Fibroblast of skin of back (primary cell): ENCODE data around the gene SMARCAL1. TPM values are rescaled to one million over a fixed set of nuclear protein-coding genes. Genes with fewer than 3 reads are reported as not detected.
A peak's percentile ranks its signal among the peaks of the same experiment; 100 is the strongest.
"Not testable (repeated sequence)": the region's sequence is repeated elsewhere in the genome, so short reads cannot be mapped to it uniquely, and the experiment has no call there.

Source experiments
- DNase-seq: peaks from one replicate; pipeline ENCODE4 v3.0.0-alpha.2; 2013
- polyA plus RNA-seq, 2 experiments: library from polyadenylated mRNA; unstranded; fragments of 120-200 nt; gene quantifications; one replicate each; pipeline ENCODE4 v1.2.1, GENCODE V29; 2013; ENCODE audit not compliant: insufficient read length in 2 of 2

The SMARCAL1 gene
- polyA plus RNA-seq (2013, experiment 1 of 2; ENCODE audit: insufficient read length), result 24.4 TPM
- 21.8 TPM for polyA plus RNA-seq (2013, experiment 2 of 2; ENCODE audit: insufficient read length)

- peak; percentile 98 for DNase-seq
Observed at GRCh38 chr2:216412022-216412999, at the start of gene SMARCAL1. Gene SMARCAL1, plus strand, starts transcription at chr2:216412484. Its CDS starts 2,221 bp downstream, at chr2:216414705.

GRCh38 chr2:216362730-216363129, 49.6 kb upstream of the SMARCAL1 start:
- DNase-seq, result peak; percentile 89

- DNase-seq, result no peak
Observed at GRCh38 chr2:216363221-216363620, 49.1 kb upstream of the SMARCAL1 start.

GRCh38 chr2:216365518-216365917, 46.8 kb upstream of the SMARCAL1 start:
- no peak for DNase-seq

GRCh38 chr2:216366777-216367471, 45.4 kb upstream of the SMARCAL1 start:
- DNase-seq, result no peak

- no peak for DNase-seq
Observed at GRCh38 chr2:216369821-216370220, 42.5 kb upstream of the SMARCAL1 start.

- DNase-seq, result no peak
Observed at GRCh38 chr2:216370961-216371712, 41.1 kb upstream of the SMARCAL1 start.

- peak; percentile 90 for DNase-seq
Observed at GRCh38 chr2:216371721-216372702, 40.3 kb upstream of the SMARCAL1 start, which contains the start of gene MARCHF4. Gene MARCHF4, minus strand, starts transcription at chr2:216372483. Its CDS starts 2,223 bp downstream, at chr2:216370260.

GRCh38 chr2:216372761-216373291, 39.5 kb upstream of the SMARCAL1 start:
- peak; percentile 97 for DNase-seq

- peak; percentile 58 for DNase-seq
Observed at GRCh38 chr2:216373896-216374295, 38.4 kb upstream of the SMARCAL1 start.

GRCh38 chr2:216375286-216375685, 37.0 kb upstream of the SMARCAL1 start:
- no peak for DNase-seq

- no peak for DNase-seq
Observed at GRCh38 chr2:216379977-216380376, 32.3 kb upstream of the SMARCAL1 start.

GRCh38 chr2:216384409-216384808, 27.9 kb upstream of the SMARCAL1 start:
- not testable (repeated sequence) for DNase-seq

- no peak for DNase-seq
Observed at GRCh38 chr2:216385478-216385877, 26.8 kb upstream of the SMARCAL1 start.

GRCh38 chr2:216387262-216387661, 25.0 kb upstream of the SMARCAL1 start:
- DNase-seq, result no peak

- no peak for DNase-seq
Observed at GRCh38 chr2:216388046-216388884, 24.0 kb upstream of the SMARCAL1 start.

GRCh38 chr2:216389570-216389969, 22.7 kb upstream of the SMARCAL1 start:
- peak; percentile 19 for DNase-seq

GRCh38 chr2:216391401-216391800, 20.9 kb upstream of the SMARCAL1 start:
- DNase-seq, result peak; percentile 32

- no peak for DNase-seq
Observed at GRCh38 chr2:216392018-216392562, 20.2 kb upstream of the SMARCAL1 start.
